Hindlimb muscle (tissue), 1 donor: ENCODE measurements around the gene CCDC69. TPM values are rescaled to one million over a fixed set of nuclear protein-coding genes. Genes with fewer than 3 reads are reported as not detected.
"Not testable (repeated sequence)": the region's sequence is repeated elsewhere in the genome, so short reads cannot be mapped to it uniquely, and the experiment has no call there.

ENCODE experiments used
- DNase-seq: peaks from one replicate; pipeline ENCODE4 v3.0.0-alpha.2; 2013
- polyA plus RNA-seq: library from polyadenylated mRNA; unstranded; fragments of 120-200 nt; gene quantifications from one replicate; pipeline ENCODE4 v1.2.1, GENCODE V29; 2013; ENCODE audit not compliant: insufficient read length

The CCDC69 gene
- polyA plus RNA-seq, 1 donor = 86.9 TPM

- DNase-seq = no peak
Measured at GRCh38 chr5:151244206-151244605, 20.3 kb upstream of the CCDC69 start.

DNA sequence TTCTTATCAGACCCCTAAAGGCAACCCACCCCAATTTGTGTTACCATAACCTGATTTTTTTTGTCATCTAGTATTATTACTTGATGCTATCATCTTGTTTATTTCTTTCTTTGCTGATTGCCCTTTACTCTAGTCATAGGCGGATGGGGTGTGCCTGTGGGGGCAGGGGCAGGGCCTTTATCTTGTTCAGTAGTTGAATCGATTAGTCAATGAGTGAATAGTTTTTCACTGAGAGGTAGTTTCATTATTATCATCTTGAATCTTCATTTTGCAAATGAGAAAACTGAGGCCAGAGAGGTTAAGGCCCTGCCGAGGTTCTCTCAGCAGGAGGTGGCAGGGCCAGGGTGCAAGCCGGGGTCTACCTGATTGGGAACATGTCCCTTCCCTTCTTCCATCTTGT is 19.7 kb upstream of the CCDC69 start:
- no peak for DNase-seq

- DNase-seq = no peak
Measured at GRCh38 chr5:151243127-151243526, 19.2 kb upstream of the CCDC69 start.

GRCh38 chr5:151240924-151241635 is 17.2 kb upstream of the CCDC69 start:
- DNase-seq = no peak

DNA sequence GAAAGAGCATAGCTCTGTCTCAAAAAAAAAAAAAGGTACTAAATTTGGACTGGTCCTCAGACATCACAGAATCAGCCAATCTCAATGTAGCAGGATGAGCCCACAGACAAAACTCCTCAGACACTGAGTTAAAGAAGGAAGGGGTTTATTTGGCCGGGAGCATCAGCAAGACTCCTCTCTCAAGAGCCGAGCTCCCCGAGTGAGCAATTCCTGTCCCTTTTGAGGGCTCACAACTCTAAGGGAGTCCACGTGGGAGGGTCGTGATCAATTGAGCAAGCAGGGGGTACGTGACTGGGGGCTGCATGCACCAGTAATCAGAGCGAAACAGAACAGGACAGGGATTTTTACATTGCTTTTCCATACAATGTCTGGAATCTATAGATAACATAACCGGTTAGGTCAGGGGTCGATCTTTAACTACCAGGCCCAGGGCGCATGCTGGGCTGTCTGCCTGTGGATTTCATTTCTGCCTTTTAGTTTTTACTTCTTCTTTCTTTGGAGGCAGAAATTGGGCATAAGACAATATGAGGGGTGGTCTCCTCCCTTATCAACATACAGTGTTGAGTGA is 16.5 kb upstream of the CCDC69 start:
- DNase-seq = not testable (repeated sequence)

- peak; percentile 74 for DNase-seq
Measured at GRCh38 chr5:151239237-151239861, 15.5 kb upstream of the CCDC69 start.

DNA sequence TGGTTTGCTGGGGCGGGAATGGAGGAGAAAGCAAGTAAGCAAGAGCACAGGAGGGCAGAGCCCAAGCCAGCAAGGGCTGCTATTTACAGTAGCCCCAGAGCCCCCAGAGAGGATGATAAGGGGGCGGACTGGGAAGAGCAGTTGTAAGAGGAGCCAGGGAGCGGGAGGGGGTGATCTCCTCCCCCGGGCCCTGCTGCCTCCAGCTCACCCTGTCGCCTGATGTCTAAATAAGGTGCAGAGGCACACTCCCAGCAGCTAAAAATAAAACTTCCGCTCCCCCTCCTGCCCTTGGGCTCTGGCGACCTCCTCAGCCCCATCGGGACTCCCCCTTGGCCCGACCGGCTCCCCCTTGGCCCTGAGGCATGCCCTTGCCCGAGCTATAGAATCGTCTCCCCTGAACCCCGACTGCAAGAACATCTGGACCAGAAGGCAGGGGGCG is 14.4 kb upstream of the CCDC69 start:
- DNase-seq = no peak

DNA sequence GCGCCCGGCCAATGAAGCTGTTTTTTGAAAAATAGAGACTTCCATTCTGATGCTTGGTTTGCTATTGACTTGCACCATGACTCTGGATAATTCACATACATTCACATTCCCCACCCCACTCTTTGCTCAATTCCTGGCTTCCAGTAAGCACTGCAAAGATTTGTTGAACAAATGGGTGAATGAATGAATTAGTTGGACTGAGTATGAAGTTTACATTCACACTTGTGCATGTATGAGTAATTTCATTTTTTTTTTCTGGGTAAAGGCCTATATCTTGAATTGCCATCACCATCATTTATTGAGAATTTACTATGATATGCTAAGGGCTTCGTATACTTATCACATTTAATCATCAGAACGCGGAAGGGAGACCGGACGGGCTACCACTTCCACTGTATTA is 13.8 kb upstream of the CCDC69 start:
- no peak for DNase-seq

DNA sequence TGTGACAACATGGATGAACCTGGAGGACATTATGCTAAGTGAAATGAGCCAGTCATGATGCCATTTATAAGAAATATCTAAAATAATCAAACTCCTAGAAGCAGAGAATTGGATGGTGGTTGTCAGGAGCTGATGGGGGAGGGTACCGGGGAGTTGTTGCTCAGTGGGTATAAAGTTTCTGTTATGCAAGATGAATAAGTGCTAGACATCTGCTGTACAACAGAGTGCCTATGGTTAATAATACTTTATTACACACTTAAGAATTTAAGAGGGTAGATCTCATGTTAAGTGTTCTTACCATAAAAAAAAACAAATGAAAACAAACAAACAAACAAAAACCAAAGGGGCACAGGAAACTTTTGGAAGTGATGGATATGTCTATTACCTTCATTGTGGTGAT is 13.0 kb upstream of the CCDC69 start:
- no peak for DNase-seq

DNA sequence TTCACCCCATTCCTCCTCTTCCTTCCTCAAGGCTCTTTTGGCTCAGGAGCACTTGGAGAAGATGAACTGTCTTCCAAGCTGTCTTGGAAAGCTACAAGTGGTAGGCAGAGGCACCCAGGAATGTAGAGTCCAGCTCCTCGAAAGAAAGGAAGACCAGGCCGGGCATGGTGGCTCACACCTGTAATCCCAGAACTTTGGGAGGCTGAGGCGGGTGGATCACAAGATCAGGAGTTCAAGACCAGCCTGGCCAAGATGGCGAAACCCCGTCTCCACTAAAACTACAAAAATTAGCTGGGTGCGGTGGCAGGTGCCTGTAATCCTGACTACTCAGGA is 11.3 kb upstream of the CCDC69 start:
- not testable (repeated sequence) for DNase-seq

DNA sequence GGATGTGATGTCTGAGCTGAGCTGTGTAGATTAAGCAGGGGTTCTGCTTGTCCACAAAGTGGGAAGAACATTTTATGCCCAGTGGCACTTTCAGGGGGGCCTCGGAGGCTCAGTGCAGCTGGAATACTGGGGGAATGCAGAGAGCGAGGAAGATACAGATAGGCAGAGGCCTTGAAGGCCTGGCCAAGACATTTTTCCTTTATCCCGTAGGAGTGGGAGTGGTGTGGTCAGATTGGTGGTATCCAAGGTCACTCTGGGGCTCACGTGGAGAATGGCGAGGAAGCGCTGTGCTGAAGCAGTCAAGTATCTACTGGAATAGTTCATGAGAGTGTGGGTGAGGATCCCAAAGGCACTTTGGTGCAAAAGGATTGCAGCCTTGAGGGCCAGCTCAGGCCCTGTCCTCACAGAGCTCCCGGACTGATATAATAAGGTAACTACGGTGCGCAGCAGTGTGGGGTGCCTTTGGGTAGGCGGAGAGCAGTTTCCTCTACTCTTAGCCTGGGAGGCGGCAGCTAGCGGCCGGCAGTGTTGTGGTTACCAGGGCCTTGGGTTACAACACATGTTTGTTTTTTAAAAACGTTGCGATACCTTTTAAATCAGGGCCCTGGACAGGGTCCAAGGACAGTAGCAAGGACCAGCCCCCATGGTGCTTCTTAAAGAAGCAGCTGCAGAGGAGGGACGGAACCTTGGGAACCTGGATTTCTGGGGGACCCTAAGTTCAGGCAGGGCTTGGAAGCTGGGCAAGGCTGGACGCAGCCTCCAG is 10.8 kb upstream of the CCDC69 start:
- peak; percentile 48 for DNase-seq

DNA sequence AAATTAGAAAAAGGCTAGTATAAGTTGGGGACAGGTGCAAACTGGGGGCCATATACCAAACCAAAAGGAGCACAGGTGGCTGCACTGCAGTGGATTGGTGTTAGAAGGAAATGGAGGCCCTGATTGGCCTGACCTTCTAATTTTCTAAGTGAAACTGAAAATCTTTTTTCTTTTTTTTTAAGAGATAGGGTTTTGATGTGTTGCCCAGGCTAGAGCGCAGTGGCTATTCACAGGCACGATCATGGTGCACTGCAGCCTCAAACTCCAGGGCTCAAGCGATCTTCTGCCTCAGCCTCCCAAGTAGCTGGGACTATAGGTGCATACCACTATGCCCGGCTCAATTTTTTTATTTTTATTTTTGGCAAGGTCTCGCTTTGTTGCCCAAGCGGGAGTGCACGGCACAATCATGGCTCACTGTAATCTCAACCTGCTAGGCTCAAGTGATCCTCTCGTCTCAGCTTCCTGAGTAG is 9.8 kb upstream of the CCDC69 start:
- no peak for DNase-seq

GRCh38 chr5:151231359-151231758 is 7.5 kb upstream of the CCDC69 start:
- no peak for DNase-seq

GRCh38 chr5:151230048-151230680 is 6.3 kb upstream of the CCDC69 start:
- DNase-seq = no peak

- DNase-seq = no peak
Measured at GRCh38 chr5:151228986-151229385, 5.1 kb upstream of the CCDC69 start.

DNA sequence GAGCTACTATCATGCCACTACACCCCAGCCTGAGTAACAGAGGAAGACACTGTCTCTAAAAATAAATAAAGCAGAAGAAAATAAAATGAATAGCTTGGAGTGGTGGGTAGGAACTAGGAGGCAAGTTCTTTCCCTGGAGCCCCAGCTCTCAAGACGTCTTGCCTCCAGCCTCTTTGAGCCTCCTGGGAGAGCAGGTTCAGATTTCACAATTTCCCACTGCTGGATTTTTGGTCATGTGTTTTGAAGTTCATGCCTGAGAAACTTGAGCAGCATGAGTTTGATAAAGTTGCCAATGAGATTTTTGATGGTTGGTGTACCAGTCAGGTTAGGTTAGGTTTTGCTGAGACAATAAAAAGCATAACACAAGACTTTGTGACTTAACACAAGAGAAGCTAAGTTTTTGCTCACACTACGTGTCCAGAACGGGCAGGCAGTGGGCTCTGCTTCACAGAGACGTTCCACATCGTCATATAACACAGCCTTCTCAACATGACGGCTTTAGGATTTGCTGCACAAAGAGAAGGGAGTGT is 4.1 kb upstream of the CCDC69 start:
- DNase-seq = no peak

DNA sequence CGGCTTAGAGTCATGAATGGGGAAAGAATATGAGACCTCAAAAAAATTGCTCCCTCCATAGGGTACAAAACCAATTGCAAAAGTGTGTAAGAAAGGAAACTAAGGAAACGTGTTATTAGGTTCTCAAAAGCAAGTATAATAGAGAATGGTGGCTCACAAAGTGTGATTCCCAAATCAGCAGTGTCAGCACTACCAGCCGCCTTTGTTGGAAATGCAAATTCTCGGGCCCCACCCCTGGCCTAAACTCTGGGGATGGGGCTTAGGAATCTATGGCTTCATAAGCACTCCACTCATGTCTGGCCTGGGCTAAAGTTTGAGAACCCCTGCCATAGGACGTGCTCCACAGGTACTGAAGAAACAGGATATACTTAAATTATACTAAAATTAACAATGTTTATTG is 1.6 kb upstream of the CCDC69 start:
- no peak for DNase-seq

GRCh38 chr5:151225071-151225470 is 1.2 kb upstream of the CCDC69 start:
- no peak for DNase-seq

DNA sequence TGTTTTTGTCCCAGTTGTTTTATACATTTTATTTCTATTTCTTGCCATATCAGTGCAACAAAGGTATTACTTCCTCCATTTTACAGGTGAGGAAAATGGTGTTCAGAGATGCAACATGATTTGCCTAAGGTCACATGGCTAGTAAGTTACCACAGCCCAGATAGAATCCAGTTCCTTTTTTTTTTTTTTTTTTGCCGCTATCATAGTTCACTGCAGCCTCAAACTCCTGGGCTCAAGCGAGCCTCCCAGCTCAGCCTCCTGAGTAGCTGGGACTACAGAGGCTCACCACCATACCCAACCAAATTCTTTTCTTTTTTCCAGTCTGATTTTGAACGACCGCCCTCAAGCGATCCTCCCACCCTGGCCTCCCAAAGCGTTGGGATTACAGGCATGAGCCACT is 480 bp upstream of the CCDC69 start:
- no peak for DNase-seq

DNA sequence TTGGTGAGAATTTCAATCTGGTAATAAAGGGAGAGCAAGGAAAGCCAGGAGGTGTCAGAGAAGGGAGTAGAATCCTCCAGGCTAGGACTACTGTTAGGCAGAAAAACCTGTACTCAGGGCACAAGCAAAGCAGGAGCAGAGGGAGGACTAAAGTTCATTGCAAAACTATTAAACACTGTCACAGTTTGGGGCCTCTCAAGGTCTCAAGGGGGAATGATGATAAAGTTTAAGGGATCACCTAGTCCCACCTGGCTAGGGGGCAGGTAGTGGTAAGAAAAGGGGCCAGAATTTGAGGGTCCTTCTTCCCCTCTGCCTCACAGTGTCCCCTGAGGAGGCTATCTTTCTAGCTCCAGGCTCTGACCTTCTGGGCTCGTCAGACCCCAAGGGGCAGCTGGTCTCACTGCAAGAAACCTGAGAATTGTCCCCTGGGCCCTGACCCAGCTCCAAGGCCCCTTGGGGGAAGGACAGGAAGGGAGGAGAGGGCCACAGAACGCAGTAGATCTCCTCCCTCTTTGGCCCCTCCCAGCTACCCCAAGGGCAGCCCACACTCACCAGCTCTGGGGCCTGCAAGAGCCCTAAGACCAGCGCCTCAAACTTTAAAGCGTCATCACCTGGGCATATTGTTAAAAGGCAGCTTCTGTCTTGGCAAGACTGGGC is 974 bp downstream of the CCDC69 start:
- DNase-seq = no peak

DNA sequence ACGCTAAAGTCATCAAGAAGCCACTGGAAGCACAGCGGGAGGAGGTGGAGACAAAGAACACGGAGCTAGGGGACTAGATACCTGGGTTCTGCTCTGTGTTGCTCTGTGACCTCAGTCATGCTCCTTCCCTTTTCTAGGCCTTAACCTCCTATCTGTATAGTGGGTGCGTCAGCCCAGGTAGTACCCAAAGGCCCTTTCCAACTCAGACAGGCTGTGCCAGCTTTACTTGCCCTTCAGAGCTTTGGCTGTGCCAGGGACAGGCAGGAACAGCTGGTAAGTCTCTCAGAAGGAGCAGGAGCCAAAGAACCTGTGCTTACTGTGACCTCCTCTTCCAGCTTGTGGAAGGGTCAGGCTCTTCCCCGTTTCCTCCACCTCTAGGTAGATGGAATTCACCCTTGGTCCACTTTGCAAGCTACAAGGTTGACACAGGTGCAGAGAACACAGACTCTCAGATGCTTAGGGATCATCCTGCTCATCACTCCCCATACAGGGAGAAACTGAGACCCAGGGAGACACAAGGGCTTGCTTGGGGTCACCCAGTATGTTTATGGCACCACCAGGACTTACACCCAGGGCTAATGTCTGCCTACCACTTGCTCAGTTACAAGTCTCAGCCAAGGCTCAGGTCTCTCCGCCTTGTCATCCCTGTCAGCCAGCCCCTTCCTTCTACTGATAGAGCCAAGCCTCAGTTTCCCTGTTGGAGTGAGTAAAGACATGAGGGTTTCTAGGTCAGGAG is 1.7 kb downstream of the CCDC69 start:
- no peak for DNase-seq
